HL-60/S4 treated with retinoic acid at 250 ng/mL for 4 days and 3 days (cell line): ENCODE results near the gene MEIOB.

Source experiments
- in situ Hi-C: fragments of 300-500 bp; cut with MboI; formaldehyde crosslinking; loops from 2 replicates; pipeline ENCODE4 v1.7.0; 2022; ENCODE audit warnings: low sequenced_read_pairs

MEIOB gene

GRCh38 chr16:1789643-1790045, 82.3 kb downstream of the MEIOB start:
- in situ Hi-C loops: no loop called here

GRCh38 chr16:1788708-1789100, 83.3 kb downstream of the MEIOB start:
- in situ Hi-C loops: no loop called here

GRCh38 chr16:1788095-1788707, 83.8 kb downstream of the MEIOB start:
- in situ Hi-C loops: no loop called here

GRCh38 chr16:1787322-1788094, 84.5 kb downstream of the MEIOB start:
- in situ Hi-C loops: no loop called here

- in situ Hi-C loops: no loop called here
These were observed 85.0 kb downstream of the MEIOB start for GRCh38 chr16:1787056-1787321.

- in situ Hi-C loops: no loop called here
These were observed 85.5 kb downstream of the MEIOB start for GRCh38 chr16:1786242-1787055.

GRCh38 chr16:1785846-1786170, 86.2 kb downstream of the MEIOB start:
- in situ Hi-C loops: no loop called here

GRCh38 chr16:1784977-1785845, 86.8 kb downstream of the MEIOB start:
- in situ Hi-C loops: no loop called here
